A673 (cell line): Measurements from ENCODE around the gene PALLD. TPM values are rescaled to one million over a fixed set of nuclear protein-coding genes. Genes with fewer than 3 reads are reported as not detected.

Source experiments
- BruUV-seq: library from RNA; stranded (reverse); fragments of 400-500 nt; replicated peaks from 2 replicates; lab custom pipeline; 2021; lab: Mats Ljungman, UMichigan
- CTCF ChIA-PET: fragments of 300-600 bp; sonication (Branson Sonifier 250); formaldehyde crosslinking; loops from one replicate; lab custom pipeline; 2022; ENCODE audit warnings: antibody characterized with exemption; lab: Charles Lee
- POLR2A ChIA-PET: fragments of 300-600 bp; sonication (Branson Sonifier 250); formaldehyde crosslinking; loops from one replicate; lab custom pipeline; 2022; ENCODE audit warnings: antibody characterized with exemption; ENCODE audit not compliant: low non-redundant PET; lab: Charles Lee
- DNase-seq: peaks from one replicate; pipeline ENCODE4 v3.0.0-alpha.2; 2015; ENCODE audit warnings: low spot score
- H3K27ac ChIP-seq: fragments of 200-600 bp; sonication (generic); 2 replicates; pipeline ENCODE4 v1.5.1; 2016; ENCODE audit warnings: mixed run types, low read depth, mild to moderate bottlenecking, mixed read lengths, antibody characterized with exemption, low read length; ENCODE audit not compliant: poor library complexity, severe bottlenecking
- H3K27me3 ChIP-seq: fragments of 200-600 bp; sonication (generic); replicated peaks from 2 replicates; pipeline ENCODE4 v1.6.1; 2017; ENCODE audit warnings: mixed run types, low read depth, mild to moderate bottlenecking, mixed read lengths, antibody characterized with exemption, low read length; ENCODE audit not compliant: insufficient read depth, poor library complexity
- H3K36me3 ChIP-seq: fragments of 200-600 bp; sonication (generic); 2 replicates; pipeline ENCODE4 v1.6.1; 2016; ENCODE audit warnings: mixed run types, mild to moderate bottlenecking, mixed read lengths, antibody characterized with exemption, low read length; ENCODE audit not compliant: insufficient read depth, poor library complexity, severe bottlenecking
- H3K4me1 ChIP-seq: fragments of 200-600 bp; sonication (generic); 2 replicates; pipeline ENCODE4 v1.6.1; 2017; ENCODE audit warnings: mixed run types, mild to moderate bottlenecking, mixed read lengths, antibody characterized with exemption, low read length; ENCODE audit not compliant: insufficient read depth, poor library complexity, severe bottlenecking
- H3K4me3 ChIP-seq: fragments of 200-600 bp; sonication (generic); 2 replicates; pipeline ENCODE4 v1.5.1; 2016; ENCODE audit warnings: low read depth, mixed run types, mild to moderate bottlenecking, mixed read lengths, low read length; ENCODE audit not compliant: poor library complexity, severe bottlenecking
- H3K9me3 ChIP-seq: fragments of 200-600 bp; sonication (generic); 2 replicates; pipeline ENCODE4 v1.6.1; 2016; ENCODE audit warnings: mixed run types, low read depth, mild to moderate bottlenecking, mixed read lengths, antibody characterized with exemption, low read length; ENCODE audit not compliant: poor library complexity, severe bottlenecking
- EZH2 ChIP-seq: fragments of 200-600 bp; sonication (generic); IDR thresholded peaks from 2 replicates; pipeline ENCODE4 v1.6.1; 2017; ENCODE audit warnings: borderline replicate concordance, low read depth, mild to moderate bottlenecking, mixed read lengths, antibody characterized with exemption, low read length; ENCODE audit not compliant: poor library complexity, severe bottlenecking
- intact Hi-C: fragments of 100-400 bp; cut with micrococcal nuclease; formaldehyde crosslinking; loops from one replicate; pipeline ENCODE4 v1.10.0; 2022; ENCODE audit not compliant: unreplicated experiment
- total RNA-seq: library from RNA; stranded (reverse); gene quantifications from 2 replicates; pipeline ENCODE4 v1.2.3, GENCODE V29; 2021
- TF ChIP-seq, protein P1 (sequence below): fragments of 300-800, 200-600 bp; sonication (generic); conservative IDR thresholded peaks from 2 replicates; pipeline ENCODE4 v1.5.1; 2017; ENCODE audit warnings: low read depth, mild to moderate bottlenecking, antibody characterized with exemption, low read length, moderate library complexity, mixed read lengths

Gene PALLD
- total RNA-seq, 1 experiment from 2014 or later = 44.1 TPM

DNA sequence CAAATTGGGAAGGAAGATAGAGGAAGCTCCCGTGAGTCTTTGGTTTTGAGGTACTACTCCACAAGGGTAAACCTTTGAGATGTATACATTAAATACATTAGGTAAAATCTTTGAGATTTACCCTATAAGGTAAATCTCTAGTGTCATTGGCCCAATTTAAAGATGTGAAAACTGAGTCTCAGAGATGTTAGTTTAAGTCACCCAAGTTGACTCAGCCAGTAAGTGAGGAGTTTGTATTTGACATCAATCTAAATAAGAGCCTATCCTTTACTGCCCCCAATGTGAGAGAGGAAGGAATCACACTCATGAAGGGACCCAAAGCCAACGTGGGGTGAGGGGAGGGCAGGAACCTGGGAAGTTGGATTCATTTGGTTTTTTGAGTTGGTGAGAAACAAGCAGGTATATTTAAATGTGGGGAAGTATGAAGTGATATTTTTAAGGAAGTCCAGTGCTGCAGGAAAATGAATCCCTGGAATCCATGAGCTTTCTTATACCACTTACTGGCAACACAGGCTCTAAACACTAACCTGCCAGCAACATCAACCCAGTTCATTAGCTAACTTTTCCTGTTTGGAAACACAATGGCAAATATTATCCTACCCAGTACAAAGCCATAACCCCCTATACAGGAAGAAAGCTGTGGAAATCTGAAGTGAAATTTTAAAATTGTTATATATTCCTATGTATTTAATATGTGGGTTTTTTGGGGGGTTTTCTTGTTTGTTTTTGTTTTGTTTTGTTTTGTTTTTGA is 55.3 kb downstream of the PALLD start:
- BruUV-seq = no TSS peak
- TF ChIP-seq EZH2 = no peak
- TF ChIP-seq, protein P1, sequence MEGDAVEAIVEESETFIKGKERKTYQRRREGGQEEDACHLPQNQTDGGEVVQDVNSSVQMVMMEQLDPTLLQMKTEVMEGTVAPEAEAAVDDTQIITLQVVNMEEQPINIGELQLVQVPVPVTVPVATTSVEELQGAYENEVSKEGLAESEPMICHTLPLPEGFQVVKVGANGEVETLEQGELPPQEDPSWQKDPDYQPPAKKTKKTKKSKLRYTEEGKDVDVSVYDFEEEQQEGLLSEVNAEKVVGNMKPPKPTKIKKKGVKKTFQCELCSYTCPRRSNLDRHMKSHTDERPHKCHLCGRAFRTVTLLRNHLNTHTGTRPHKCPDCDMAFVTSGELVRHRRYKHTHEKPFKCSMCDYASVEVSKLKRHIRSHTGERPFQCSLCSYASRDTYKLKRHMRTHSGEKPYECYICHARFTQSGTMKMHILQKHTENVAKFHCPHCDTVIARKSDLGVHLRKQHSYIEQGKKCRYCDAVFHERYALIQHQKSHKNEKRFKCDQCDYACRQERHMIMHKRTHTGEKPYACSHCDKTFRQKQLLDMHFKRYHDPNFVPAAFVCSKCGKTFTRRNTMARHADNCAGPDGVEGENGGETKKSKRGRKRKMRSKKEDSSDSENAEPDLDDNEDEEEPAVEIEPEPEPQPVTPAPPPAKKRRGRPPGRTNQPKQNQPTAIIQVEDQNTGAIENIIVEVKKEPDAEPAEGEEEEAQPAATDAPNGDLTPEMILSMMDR = peak; percentile 42; the same call in 1 of the 2 replicates
- Histone ChIP-seq H3K4me3 (no peak overlapping the region), H3K36me3 (no peaks in the 10 kb centered on the region), H3K9me3 (no peaks in the 10 kb centered on the region), H3K27me3 (no peaks in the 10 kb centered on the region), H3K4me1 (peaks cover 42% of the 10 kb centered on the region), H3K27ac (no peak overlapping the region)
- CTCF ChIA-PET = no interaction called here
- peak; percentile 48 for DNase-seq
- POLR2A ChIA-PET = no interaction called here
- intact Hi-C loops = loop anchor here (10.0 kb wide), 1 partner anchor 367 kb away; no protein-coding TSS in a partner anchor

DNA sequence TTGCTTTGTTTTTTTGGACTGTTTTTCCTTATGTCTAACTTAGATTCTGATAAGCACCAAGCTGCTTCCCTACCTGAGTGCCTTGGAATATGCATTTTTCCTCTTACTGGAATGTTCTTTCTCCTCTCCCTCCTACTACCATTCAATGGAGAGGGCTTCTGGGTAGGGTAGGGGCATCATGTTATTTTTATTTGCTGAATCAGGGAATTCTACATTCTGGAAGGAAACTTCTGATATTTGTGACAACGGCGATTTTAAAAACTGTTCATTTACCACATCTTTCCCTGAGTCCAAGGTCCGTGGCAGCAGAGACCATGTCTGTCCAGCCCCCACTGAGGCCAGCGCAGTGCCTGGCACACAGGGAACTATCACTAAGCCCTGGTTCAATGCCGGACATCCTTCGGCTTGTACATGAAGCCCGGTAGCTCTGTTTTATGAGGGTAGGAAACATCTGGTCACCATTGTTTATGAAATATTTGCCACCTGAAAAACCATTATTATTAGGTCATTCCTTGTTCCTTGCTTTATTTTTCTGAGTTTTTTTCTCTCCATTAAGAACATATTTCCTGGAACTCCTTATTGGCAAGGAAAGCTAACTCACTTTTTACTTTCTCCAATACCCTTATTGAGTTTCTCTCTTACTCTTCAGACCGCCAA is 57.0 kb downstream of the PALLD start:
- no TSS peak for BruUV-seq
- no peak overlapping the region for H3K27ac ChIP-seq

DNA sequence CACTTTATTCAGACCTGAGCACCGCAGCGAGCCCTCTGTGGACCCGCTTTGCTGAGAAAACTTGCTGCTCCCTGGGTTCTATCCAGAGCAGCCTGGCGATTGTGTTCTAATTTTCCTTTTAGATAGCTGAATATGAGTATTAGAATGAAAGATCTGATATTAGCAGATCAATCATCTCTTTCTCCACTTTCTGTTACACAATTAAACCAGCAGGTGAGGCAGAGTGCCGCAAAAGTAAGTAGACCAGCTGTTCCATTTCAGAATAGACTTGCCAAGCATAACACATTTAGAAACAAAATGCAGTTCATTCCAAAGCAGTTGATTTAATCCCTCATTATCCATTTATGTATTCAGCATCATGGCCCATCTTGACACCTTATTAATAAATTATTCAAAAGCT is 58.6 kb downstream of the PALLD start:
- H3K9me3 ChIP-seq = no peaks in the 10 kb centered on the region
- H3K27me3 ChIP-seq = no peaks in the 10 kb centered on the region
- DNase-seq = no peak
- no peaks in the 10 kb centered on the region for H3K36me3 ChIP-seq
- POLR2A ChIA-PET = no interaction called here
- intact Hi-C loops = loop anchor here (10.0 kb wide), 1 partner anchor 371 kb away; no protein-coding TSS in a partner anchor
- H3K4me1 ChIP-seq = peaks cover 39% of the 10 kb centered on the region
- no peak overlapping the region for H3K27ac ChIP-seq
- TF ChIP-seq, protein P1 = no peak
- no peak for TF ChIP-seq EZH2
- H3K4me3 ChIP-seq = no peak overlapping the region
- CTCF ChIA-PET = no interaction called here
- BruUV-seq = no TSS peak

More for the DNA sequence above, 57.0 kb downstream of the PALLD start:
- ChIA-PET POLR2A (no interaction called here), CTCF (no interaction called here)
- Histone ChIP-seq H3K4me1 (peaks cover 40% of the 10 kb centered on the region), H3K36me3 (no peaks in the 10 kb centered on the region), H3K9me3 (no peaks in the 10 kb centered on the region), H3K4me3 (no peak overlapping the region), H3K27me3 (no peaks in the 10 kb centered on the region)
- no peak for DNase-seq
- intact Hi-C loops = loop anchor here (10.0 kb wide), 1 partner anchor 369 kb away; no protein-coding TSS in a partner anchor
- TF ChIP-seq, protein P1 = no peak
- TF ChIP-seq EZH2 = no peak
